Ovary (tissue), 3 donors: ENCODE measurements around the gene RYR3.

Source experiments
- POLR2A ChIP-seq: fragments of 450-650 bp; IDR thresholded peaks from one replicate; pipeline ENCODE4 v1.6.1; 2017; ENCODE audit warnings: antibody characterized with exemption, mild to moderate bottlenecking, moderate library complexity
- TF ChIP-seq, protein P1 (sequence below), 3 donors: fragments of 450-650 bp in 2 of 3; fragments of 200-600 bp in 1 of 3; IDR thresholded peaks; one replicate each; pipeline versions ENCODE4 v1.5.1 to v1.8.0; 2016 to 2022; ENCODE audit warnings: antibody characterized with exemption in 3 of 3, mild to moderate bottlenecking in 1 of 3
- donor health status: DM: no; HTN: no; CAD: no.

DNA sequence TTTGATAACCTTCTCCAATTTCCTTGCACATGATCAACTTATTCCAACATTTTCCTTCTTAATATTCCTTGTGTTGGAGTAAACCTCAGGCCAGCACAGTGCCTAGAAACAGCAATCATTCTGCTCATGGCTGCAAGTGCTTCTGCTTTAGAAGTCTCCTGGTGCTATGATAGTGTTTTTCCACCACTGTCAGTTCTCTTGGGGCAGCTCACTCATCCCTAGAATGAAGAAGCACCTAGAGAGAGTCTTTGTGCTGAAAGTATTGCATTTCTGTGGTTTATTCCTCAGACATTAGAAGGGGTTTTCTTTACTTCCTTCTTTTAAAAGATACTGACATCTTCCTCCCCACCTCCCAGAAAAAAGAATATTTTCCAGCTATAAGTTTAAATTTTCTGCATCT is 183.5 kb downstream of the RYR3 start:
- TF ChIP-seq, protein P1, sequence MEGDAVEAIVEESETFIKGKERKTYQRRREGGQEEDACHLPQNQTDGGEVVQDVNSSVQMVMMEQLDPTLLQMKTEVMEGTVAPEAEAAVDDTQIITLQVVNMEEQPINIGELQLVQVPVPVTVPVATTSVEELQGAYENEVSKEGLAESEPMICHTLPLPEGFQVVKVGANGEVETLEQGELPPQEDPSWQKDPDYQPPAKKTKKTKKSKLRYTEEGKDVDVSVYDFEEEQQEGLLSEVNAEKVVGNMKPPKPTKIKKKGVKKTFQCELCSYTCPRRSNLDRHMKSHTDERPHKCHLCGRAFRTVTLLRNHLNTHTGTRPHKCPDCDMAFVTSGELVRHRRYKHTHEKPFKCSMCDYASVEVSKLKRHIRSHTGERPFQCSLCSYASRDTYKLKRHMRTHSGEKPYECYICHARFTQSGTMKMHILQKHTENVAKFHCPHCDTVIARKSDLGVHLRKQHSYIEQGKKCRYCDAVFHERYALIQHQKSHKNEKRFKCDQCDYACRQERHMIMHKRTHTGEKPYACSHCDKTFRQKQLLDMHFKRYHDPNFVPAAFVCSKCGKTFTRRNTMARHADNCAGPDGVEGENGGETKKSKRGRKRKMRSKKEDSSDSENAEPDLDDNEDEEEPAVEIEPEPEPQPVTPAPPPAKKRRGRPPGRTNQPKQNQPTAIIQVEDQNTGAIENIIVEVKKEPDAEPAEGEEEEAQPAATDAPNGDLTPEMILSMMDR (IDR thresholded peaks at IDR 0.05): no peak
- TF ChIP-seq POLR2A: no peak
